Left ventricle myocardium superior (tissue), 1 donor: ENCODE results near the gene KRT81. TPM values are rescaled to one million over a fixed set of nuclear protein-coding genes. Genes with fewer than 3 reads are reported as not detected.

Experiments
- ATAC-seq: fragments of 200-7000 bp; cut with Tn5 transposase; one replicate; pipeline ENCODE4 v1.9.1; 2020; ENCODE audit warnings: mild to moderate bottlenecking, moderate library complexity
- DNase-seq: peaks from one replicate; pipeline ENCODE4 v3.0.0-alpha.2; 2020
- intact Hi-C: fragments of 100-400 bp; cut with micrococcal nuclease; formaldehyde crosslinking; loops from one replicate; pipeline ENCODE4 v1.11.0; 2022
- total RNA-seq: library from RNA; stranded (reverse); fragmentation: NEBNext Ultra II Directional; extraction: Animal tissue kit (Norgen Biotek cat#: 25700); gene quantifications from one replicate; pipeline ENCODE4 v1.2.1, GENCODE V29; 2021
- donor health status: DM: no; HTN: yes; CAD: no; lungs with severe emphysema.

KRT81 gene
- total RNA-seq, 1 donor from 2014 or later: not detected

GRCh38 chr12:52279422-52280318 lies 11.7 kb downstream of the KRT81 start:
- ATAC-seq: no peak
- intact Hi-C loops: loop anchor here (5.0 kb wide), 1 partner anchor 122 kb away; no protein-coding TSS in a partner anchor
- no peak for DNase-seq

GRCh38 chr12:52278575-52279421 lies 12.5 kb downstream of the KRT81 start:
- ATAC-seq: peak; percentile 95
- DNase-seq: peak; percentile 88
- intact Hi-C loops: loop anchor here (5.0 kb wide), 1 partner anchor 121 kb away; no protein-coding TSS in a partner anchor

- intact Hi-C loops: loop anchor here (5.0 kb wide), 1 partner anchor 120 kb away; no protein-coding TSS in a partner anchor
- ATAC-seq (no peak), DNase-seq (no peak)
Observed at GRCh38 chr12:52277486-52278245, 13.7 kb downstream of the KRT81 start.

- no peak for DNase-seq
- ATAC-seq: no peak
- intact Hi-C loops: loop anchor here (5.0 kb wide), 1 partner anchor 118 kb away; no protein-coding TSS in a partner anchor
Observed at GRCh38 chr12:52275686-52276085, 15.6 kb downstream of the KRT81 start.

GRCh38 chr12:52274521-52275120 lies 16.7 kb downstream of the KRT81 start, which contains the start of gene KRT86:
Gene KRT86, plus strand, starts transcription at chr12:52274645. Its CDS starts 27,272 bp downstream, at chr12:52301917.
- ATAC-seq (no peak), DNase-seq (no peak)
- intact Hi-C loops: loop anchor here (5.0 kb wide), 1 partner anchor 117 kb away; no protein-coding TSS in a partner anchor

- ATAC-seq (no peak), DNase-seq (no peak)
- intact Hi-C loops: no loop called here
Observed at GRCh38 chr12:52271158-52271557, 20.2 kb downstream of the KRT81 start.

- DNase-seq (no peak), ATAC-seq (no peak)
- intact Hi-C loops: no loop called here
Observed at GRCh38 chr12:52270541-52271070, 20.7 kb downstream of the KRT81 start.

- DNase-seq (no peak), ATAC-seq (no peak)
- intact Hi-C loops: no loop called here
Observed at GRCh38 chr12:52268212-52268611, 23.1 kb downstream of the KRT81 start.

GRCh38 chr12:52267699-52268098 lies 23.6 kb downstream of the KRT81 start:
- no peak for DNase-seq
- intact Hi-C loops: no loop called here
- no peak for ATAC-seq

- intact Hi-C loops: no loop called here
- DNase-seq (no peak), ATAC-seq (no peak)
Observed at GRCh38 chr12:52267266-52267665, 24.1 kb downstream of the KRT81 start.

GRCh38 chr12:52266514-52266913 lies 24.8 kb downstream of the KRT81 start:
- no peak for DNase-seq
- intact Hi-C loops: no loop called here
- ATAC-seq: no peak

GRCh38 chr12:52264435-52264825 lies 26.9 kb downstream of the KRT81 start:
- intact Hi-C loops: no loop called here
- ATAC-seq: no peak

GRCh38 chr12:52263761-52264434 lies 27.4 kb downstream of the KRT81 start:
- intact Hi-C loops: no loop called here
- ATAC-seq (no peak), DNase-seq (no peak)

More at GRCh38 chr12:52264435-52264825, 26.9 kb downstream of the KRT81 start:
- no peak for DNase-seq

- intact Hi-C loops: no loop called here
- DNase-seq (no peak), ATAC-seq (no peak)
Observed at GRCh38 chr12:52262286-52262685, 29.0 kb downstream of the KRT81 start.

- DNase-seq (no peak), ATAC-seq (no peak)
- intact Hi-C loops: no loop called here
Observed at GRCh38 chr12:52261208-52261484, 30.2 kb downstream of the KRT81 start.

GRCh38 chr12:52260361-52261207 lies 30.8 kb downstream of the KRT81 start:
- DNase-seq: no peak
- intact Hi-C loops: no loop called here
- ATAC-seq: no peak

- ATAC-seq: no peak
- intact Hi-C loops: no loop called here
Observed at GRCh38 chr12:52259657-52260243, 31.6 kb downstream of the KRT81 start.

More at GRCh38 chr12:52259657-52260243, 31.6 kb downstream of the KRT81 start:
- no peak for DNase-seq
